ENCODE measurements around the gene SDS.

The SDS gene

DNA sequence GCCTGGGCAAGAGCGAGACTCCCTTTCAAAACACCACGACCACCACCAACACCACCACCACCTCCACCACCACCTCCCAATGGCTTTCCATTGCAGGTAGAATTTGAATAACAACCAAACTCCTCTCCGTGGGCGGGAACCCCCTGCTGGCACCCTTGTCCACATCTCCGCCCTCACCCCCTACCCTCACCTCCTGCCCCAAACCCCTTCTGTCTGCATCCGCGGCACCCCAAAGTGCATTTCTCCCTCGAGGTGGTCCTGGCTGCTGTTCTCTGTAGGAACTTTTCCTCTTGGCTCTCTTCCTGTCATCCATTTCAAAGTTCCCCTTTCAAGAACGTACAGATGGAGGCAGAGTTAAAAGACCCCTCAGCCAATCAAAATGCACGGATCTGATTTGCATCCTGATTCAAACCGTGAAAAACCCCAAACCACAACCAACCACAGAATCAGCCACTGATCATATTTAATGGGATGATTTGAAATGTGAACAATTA lies 22.3 kb upstream of the SDS start:
- peak; percentile 47 for DNase-seq (ENCODE audit: low read depth, low spot score)

DNA sequence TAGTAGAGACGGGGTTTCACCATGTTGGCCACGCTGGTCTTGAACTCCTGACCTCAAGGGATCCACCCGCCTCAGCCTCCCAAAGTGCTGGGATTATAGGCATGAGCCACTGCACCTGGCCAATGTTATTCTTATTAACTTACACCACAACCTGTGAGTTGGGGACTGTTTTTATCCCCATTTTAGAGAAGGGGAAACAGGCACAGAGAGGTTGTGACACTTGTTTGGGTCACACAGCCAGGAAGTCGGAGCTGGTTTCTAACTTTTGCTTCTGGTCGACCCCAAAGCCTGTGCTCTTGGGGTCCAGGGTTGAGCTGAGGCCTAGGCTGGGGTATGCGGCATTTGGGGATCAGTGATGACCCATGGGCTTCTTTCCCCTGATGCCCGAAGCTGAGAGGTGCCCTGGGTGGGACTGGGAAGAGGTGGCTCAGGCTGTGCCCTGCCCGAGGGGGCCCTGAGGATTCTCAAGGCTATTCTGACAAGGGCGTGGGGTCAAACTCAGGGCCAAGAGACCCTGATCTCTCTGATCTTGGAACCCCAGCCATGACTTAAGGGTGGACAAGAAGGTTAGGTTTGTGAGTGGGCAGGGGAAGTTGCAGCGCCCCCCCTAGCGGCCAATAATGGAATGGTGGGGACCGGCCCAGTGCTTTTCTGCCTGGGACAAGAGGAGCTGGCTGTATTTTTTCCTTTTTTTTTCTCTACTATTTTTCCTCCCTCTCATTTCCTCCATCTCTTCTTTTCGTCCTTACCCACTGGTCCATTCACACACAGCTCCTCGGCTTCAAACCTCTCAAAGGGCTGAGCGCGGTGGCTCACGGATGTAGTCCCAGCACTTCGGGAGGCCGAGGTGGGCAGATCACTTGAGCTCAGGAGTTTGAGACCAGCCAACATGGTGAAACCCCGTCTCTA lies 21.5 kb upstream of the SDS start:
- DNase-seq (ENCODE audit: low read depth, low spot score): peak; percentile 96

DNA sequence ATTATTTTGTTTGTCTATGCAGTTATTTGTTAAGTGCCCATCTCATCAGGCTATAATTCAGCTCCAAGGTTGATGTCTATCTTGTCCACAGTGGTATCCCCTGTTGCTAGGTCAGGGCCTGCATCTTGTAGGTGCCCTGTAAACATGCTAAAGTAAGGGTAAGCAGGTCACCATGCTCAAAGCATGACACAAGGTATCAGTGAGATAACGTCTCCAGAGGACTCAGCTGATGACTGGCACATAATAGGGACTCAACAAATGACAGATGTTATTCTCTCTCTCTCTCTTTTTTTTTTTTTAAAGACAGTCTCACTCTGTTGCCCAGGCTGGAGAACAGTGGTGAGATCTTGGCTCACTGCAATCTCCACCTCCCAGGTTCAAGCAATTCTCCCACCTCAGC lies 20.8 kb upstream of the SDS start:
- DNase-seq (ENCODE audit: low read depth, low spot score): no peak

- DNase-seq (ENCODE audit: low read depth, low spot score): no peak
Measured at GRCh38 chr12:113422886-113423669, 19.4 kb upstream of the SDS start.

DNA sequence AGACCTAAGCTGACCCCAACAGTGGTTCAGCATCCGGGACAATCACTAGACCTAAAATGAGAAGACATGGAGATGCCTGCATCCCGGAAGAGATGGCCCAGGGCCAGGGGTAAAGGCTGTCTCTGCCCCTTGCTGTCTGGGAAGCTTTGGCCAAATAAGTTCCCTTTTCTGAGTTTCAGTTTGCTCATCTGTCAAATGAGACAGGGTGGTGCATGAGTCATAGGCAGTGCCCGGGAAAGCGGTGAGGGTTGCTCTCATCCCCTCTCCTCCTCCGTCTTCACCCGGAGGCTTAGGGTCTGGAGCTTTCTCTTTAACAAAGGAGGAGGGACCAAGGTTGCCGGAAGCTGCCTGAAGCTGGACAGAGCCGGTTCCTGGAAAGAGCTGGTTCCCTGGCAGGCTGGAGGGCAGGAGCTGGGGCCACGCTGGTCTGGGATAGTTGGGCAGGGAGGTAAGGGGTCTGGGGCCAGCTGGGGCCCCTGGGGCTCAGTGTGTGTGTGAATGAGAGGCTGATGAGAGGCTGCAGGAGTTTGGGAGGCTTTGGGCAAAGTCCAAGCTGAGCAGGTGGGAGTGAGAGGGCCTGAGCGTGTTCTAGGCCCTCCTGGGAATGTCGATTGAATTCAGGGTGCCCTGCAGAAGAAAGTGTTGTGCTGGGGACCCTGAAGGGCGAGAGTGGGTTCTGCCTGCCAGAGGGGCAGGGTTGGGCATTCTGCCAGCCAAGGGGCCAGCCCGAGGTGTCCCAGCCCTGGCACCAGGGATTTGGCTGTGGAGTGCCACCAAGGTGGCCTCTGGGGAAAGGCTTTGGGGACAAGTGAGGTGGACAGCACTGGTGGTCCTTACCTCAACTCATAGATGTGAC lies 18.6 kb upstream of the SDS start, which contains the start of gene SDSL:
TSS of gene SDSL (plus strand) at position 351 of the 856 bp plus-strand sequence. CDS start 5,603 bp downstream, outside the sequence.
- peak; percentile 94 for DNase-seq (ENCODE audit: low read depth, low spot score)

DNA sequence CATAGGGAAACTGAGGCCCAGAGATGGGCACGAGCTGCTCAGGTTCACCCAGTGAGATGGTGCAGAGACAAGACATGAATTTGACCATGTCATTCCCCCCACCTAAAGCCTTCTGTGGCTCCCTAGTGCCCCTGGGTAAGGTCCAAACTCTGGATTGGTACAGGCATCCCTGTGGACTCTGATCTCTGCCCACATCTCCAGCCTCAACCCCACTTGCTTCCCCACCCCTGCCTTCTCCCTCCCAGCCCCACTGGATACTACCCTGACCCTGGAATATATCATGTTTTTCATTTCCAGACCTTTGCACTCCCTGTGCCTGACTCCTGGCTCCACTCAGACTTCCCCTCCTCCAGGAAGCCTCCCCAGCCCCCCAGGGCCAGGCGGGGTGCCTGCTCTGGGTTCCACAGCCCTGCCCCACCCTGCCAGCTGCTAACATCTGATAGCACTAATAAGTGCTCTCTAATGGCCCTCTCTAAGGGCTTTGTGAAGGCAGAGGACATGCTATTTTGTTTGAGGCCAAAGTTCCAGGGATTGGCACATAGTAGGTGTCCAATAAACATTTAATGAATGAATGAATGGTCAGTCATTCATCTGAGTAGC lies 17.4 kb upstream of the SDS start:
- DNase-seq (ENCODE audit: low read depth, low spot score): no peak

GRCh38 chr12:113418213-113418879 lies 14.7 kb upstream of the SDS start:
- no peak for DNase-seq (ENCODE audit: low read depth, low spot score)

DNA sequence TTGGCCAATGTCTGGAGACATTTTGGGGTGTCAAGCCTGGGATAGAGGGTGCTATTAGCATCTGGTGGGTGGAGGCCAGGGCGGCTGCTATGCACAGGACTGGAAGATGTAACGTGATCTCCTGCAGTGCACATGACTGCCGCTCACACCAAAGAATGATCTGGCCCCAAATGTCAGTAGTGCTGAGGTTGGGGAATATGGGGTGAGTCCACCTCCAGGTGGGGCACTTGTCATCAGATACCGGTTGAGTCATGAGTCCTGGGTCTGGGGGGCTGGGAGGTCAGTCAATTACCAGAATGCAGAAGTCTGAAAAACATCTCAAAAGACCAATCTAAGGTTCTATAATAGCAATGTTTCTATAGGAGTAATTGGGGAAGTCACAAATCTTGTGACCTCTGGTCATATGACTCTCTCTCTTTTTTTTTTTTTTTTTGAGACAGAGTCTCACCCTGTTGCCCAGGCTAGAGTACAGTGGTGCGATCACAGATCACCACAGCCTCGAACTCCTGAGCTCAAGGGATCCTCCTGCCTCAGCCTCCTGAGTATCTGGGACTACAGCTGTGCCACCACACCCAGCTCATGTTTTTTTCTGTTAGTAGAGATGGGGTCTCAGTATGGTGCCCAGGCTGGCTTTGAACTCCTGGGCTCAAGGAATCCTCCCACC lies 12.5 kb upstream of the SDS start:
- DNase-seq (ENCODE audit: low read depth, low spot score): no peak

GRCh38 chr12:113414519-113415038 lies 10.9 kb upstream of the SDS start:
- no peak for DNase-seq (ENCODE audit: low read depth, low spot score)

GRCh38 chr12:113413488-113413939 lies 9.8 kb upstream of the SDS start:
- peak; percentile 58 for DNase-seq (ENCODE audit: low read depth, low spot score)

GRCh38 chr12:113409462-113410124 lies 5.9 kb upstream of the SDS start:
- no peak for DNase-seq (ENCODE audit: low read depth, low spot score)

DNA sequence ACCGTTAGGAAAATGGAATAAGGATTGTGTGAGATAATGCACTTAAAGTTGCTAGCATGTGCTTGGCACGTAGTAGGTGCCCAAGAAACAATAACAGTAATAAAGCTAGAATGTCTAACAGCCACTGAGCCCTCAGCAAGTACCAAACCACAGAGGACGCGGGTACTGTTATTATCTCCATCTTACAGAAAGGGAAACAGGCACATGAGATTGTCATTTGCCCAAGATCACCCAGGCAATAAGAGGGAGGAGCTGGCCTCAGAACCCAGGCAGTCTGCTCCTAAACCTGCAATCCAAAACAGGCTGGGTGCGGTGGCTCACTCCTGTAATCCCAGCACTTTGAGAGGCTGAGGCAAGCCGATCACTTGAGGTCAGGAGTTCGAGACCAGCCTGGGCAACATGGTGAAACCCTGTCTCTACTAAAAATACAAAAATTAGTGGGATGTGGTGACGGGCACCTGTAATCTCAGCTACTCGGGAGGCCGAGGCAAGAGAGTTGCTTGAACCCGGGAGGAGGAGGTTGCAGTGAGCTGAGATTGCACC lies 5.1 kb upstream of the SDS start:
- DNase-seq (ENCODE audit: low read depth, low spot score): no peak

- DNase-seq (ENCODE audit: low read depth, low spot score): no peak
Measured at GRCh38 chr12:113407931-113408600, 4.4 kb upstream of the SDS start.

DNA sequence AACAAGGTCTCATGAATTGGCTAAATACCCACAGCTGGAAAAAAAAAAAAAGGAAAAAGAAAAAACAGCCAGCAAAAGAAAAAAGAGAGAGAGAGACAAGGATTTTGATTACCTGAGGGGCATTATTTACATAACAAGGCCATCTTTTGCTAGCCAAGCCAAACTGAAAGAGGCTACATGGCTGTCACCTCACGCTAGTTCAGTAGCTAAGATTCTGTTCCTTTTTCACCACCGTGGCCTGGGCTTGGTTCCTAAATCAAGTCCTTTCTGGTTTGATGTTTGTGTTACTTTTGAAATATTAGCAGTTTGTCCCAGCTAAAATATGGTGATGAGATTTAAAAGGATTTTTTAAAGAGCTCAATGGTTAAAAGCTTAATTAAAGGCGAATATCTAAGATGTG lies 2.0 kb upstream of the SDS start:
- no peak for DNase-seq (ENCODE audit: low read depth, low spot score)

DNA sequence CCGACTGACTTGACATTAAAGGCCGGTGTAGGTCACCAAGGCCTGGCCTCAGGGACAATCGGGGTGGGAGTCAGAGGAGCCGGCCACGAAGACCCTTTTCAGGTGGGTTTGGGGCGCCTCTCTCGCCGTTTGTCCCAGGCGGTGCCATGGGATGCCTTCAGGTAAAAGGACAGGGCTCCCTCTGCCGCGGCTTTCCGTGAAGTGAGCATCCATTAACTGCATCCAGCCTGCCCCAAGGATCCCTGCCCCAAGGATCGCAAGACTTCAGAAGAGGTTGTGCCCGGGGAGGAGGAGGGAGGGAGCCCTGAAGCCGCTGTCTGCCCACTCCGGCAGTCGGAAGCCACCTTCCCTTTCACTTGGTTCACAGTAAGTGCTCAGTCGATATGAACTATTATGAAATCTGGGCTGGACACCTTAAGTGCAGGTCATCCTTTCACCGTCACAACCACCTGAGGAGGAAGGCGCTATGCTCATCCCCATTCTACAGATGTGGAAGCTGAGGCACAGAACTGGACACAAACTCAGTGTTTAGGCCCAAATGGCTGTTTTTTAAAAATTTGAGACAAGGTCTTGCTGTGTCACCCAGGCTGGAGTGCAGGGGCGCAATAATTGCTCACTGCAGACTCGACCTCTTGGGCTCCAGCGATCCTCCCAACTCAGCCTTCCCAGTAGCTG lies 964 bp downstream of the SDS start:
- DNase-seq (ENCODE audit: low read depth, low spot score): no peak

GRCh38 chr12:113401066-113402000 lies 2.4 kb downstream of the SDS start:
- no peak for DNase-seq (ENCODE audit: low read depth, low spot score)

- no peak for DNase-seq (ENCODE audit: low read depth, low spot score)
Measured at GRCh38 chr12:113400362-113400761, 3.3 kb downstream of the SDS start.

Data from ELF-1 (cell line).